Mucosa of rectum (tissue), 2 donors: ENCODE results near the gene PLD6.

Source experiments
- H3K27ac ChIP-seq, 2 donors: one replicate each; pipeline ENCODE4 v1.7.0; 2013; ENCODE audit warnings: inconsistent platforms in 2 of 2, low read depth in 2 of 2, low read length in 2 of 2
- H3K27me3 ChIP-seq, 2 donors: one replicate each; pipeline ENCODE4 v1.7.0; 2013; ENCODE audit warnings: low read length in 2 of 2; ENCODE audit not compliant: control insufficient read depth in 2 of 2, insufficient read depth in 2 of 2
- H3K36me3 ChIP-seq, 2 donors: one replicate each; pipeline ENCODE4 v1.7.0; 2013; ENCODE audit warnings: low read length in 2 of 2; ENCODE audit not compliant: control insufficient read depth in 2 of 2, insufficient read depth in 2 of 2
- H3K4me1 ChIP-seq, 2 donors: one replicate each; pipeline ENCODE4 v1.7.0; 2013; ENCODE audit warnings: low read length in 2 of 2, mild to moderate bottlenecking in 1 of 2; ENCODE audit not compliant: control insufficient read depth in 2 of 2, insufficient read depth in 2 of 2
- H3K4me3 ChIP-seq, 2 donors: one replicate each; pipeline ENCODE4 v1.7.0; 2013; ENCODE audit warnings: low read length in 2 of 2
- H3K9ac ChIP-seq, 2 donors: one replicate each; pipeline ENCODE4 v1.7.0; 2013; ENCODE audit warnings: low read length in 2 of 2, low read depth in 1 of 2, mild to moderate bottlenecking in 1 of 2
- H3K9me3 ChIP-seq, 2 donors: one replicate each; pipeline ENCODE4 v1.7.0; 2013; ENCODE audit warnings: low read length in 2 of 2; ENCODE audit not compliant: control insufficient read depth in 2 of 2
- donor health status: healthy.
- donor health status: Normal muscosa, but diverticular disease.

The PLD6 gene

GRCh38 chr17:17151962-17152361 lies 54.2 kb downstream of the PLD6 start:
- H3K27ac ChIP-seq = no peak overlapping the region
- H3K36me3 ChIP-seq = peaks cover 69 to 83% of the 10 kb centered on the region in 2 donors
- no peaks in the 10 kb centered on the region for H3K9me3 ChIP-seq
- no peak overlapping the region for H3K4me3 ChIP-seq
- no peaks in the 10 kb centered on the region for H3K27me3 ChIP-seq
- no peaks in the 10 kb centered on the region for H3K4me1 ChIP-seq
- H3K9ac ChIP-seq = no peak overlapping the region

DNA sequence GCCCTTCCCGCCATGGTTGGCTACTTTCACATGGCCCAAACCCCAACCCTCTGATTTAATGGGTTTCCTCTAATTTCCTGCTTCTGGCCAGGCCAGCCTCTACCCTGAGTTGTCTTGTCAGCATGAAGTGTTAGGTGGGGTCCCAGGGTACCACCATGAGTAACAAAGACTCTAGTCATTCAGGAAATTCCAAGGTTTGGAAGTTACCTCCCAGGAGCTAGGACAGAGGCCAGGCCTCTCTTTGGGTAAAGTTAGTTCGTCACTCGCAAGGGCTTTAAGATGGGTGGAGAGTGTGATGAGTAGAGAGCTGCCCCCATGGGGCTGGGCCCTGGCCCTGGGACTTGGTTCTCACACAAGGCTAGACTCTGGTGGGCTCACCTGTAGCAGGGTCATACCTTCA lies 54.6 kb downstream of the PLD6 start:
- Histone ChIP-seq H3K4me1 (no peaks in the 10 kb centered on the region), H3K4me3 (no peak overlapping the region), H3K9me3 (no peaks in the 10 kb centered on the region), H3K27me3 (no peaks in the 10 kb centered on the region), H3K36me3 (peaks cover 69 to 81% of the 10 kb centered on the region in 2 donors), H3K9ac (no peak overlapping the region), H3K27ac (no peak overlapping the region)

DNA sequence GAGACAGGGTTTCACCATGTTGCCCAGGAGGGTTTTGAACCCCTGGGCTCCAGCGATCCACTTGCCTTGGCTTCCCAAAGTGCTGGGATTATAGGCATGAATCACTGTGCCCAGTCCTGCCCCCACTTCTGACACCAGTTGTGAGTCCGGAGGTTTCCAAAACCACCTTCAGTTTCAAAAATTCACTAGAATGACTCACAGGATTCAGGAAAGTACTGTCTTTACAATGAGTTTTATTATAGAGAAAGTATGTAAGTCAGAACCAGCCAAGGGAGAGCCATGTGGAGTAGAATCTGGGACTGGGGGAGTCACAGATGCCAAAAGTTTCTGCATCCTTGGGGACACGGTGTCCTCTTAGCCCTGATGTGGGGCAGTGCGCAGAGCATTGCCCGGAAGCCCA lies 55.1 kb downstream of the PLD6 start:
- no peak overlapping the region for H3K4me3 ChIP-seq
- H3K27me3 ChIP-seq = no peaks in the 10 kb centered on the region
- no peaks in the 10 kb centered on the region for H3K9me3 ChIP-seq
- H3K9ac ChIP-seq = no peak overlapping the region
- no peaks in the 10 kb centered on the region for H3K4me1 ChIP-seq
- peaks cover 69 to 80% of the 10 kb centered on the region in 2 donors for H3K36me3 ChIP-seq
- no peak overlapping the region for H3K27ac ChIP-seq
